ENCODE measurements around the gene CRACR2B.

The CRACR2B gene

GRCh38 chr11:873706-874105, 46.0 kb downstream of the CRACR2B start:
- H3K4me3 ChIP-seq (ENCODE audit: low read length, poor library complexity, severe bottlenecking): no peak overlapping the region
- no peak overlapping the region for H3K9ac ChIP-seq (ENCODE audit: low read depth, low read length, poor library complexity, severe bottlenecking)
- no peaks in the 10 kb centered on the region for H3K27me3 ChIP-seq (ENCODE audit: insufficient read depth, low read length, poor library complexity, severe bottlenecking)
- H3K4me1 ChIP-seq (ENCODE audit: insufficient read depth, low read length, poor library complexity, severe bottlenecking): no peaks in the 10 kb centered on the region
- no peaks in the 10 kb centered on the region for H3K9me3 ChIP-seq (ENCODE audit: insufficient read depth, low read depth, low read length)
- H3K9me2 ChIP-seq (replicated peaks; ENCODE audit: low read depth, low read length): no peaks in the 10 kb centered on the region
- H3K36me3 ChIP-seq (ENCODE audit: insufficient read depth, low read length): no peaks in the 10 kb centered on the region
- no peaks in the 10 kb centered on the region for H3F3A ChIP-seq (ENCODE audit: low read depth)
- TF ChIP-seq EZH2phosphoT487 (IDR thresholded peaks at IDR 0.05; ENCODE audit: borderline replicate concordance) (no peak), CTCF (conservative IDR thresholded peaks at IDR 0.05; ENCODE audit: low read length) (no peak)
- no peaks in the 10 kb centered on the region for H4K20me1 ChIP-seq (ENCODE audit: insufficient read depth, low read length, poor library complexity, severe bottlenecking)
- H2AFZ ChIP-seq (ENCODE audit: low read length): no peak overlapping the region
- H3K79me2 ChIP-seq (ENCODE audit: insufficient read depth, low read length): no peaks in the 10 kb centered on the region
- H3K4me2 ChIP-seq (ENCODE audit: low read depth, low read length, poor library complexity, severe bottlenecking): no peak overlapping the region

- no peak overlapping the region for H3K9ac ChIP-seq (ENCODE audit: low read depth, low read length, poor library complexity, severe bottlenecking)
- no peaks in the 10 kb centered on the region for H3K4me1 ChIP-seq (ENCODE audit: insufficient read depth, low read length, poor library complexity, severe bottlenecking)
- TF ChIP-seq EZH2phosphoT487 (IDR thresholded peaks at IDR 0.05; ENCODE audit: borderline replicate concordance): no peak
- no peak for TF ChIP-seq CTCF (conservative IDR thresholded peaks at IDR 0.05; ENCODE audit: low read length)
- no peaks in the 10 kb centered on the region for H3K9me3 ChIP-seq (ENCODE audit: insufficient read depth, low read depth, low read length)
- no peaks in the 10 kb centered on the region for H4K20me1 ChIP-seq (ENCODE audit: insufficient read depth, low read length, poor library complexity, severe bottlenecking)
- H3K79me2 ChIP-seq (ENCODE audit: insufficient read depth, low read length): no peaks in the 10 kb centered on the region
- H3K27me3 ChIP-seq (ENCODE audit: insufficient read depth, low read length, poor library complexity, severe bottlenecking): no peaks in the 10 kb centered on the region
- H3K4me3 ChIP-seq (ENCODE audit: low read length, poor library complexity, severe bottlenecking): no peak overlapping the region
- H3K36me3 ChIP-seq (ENCODE audit: insufficient read depth, low read length): no peaks in the 10 kb centered on the region
- H3K9me2 ChIP-seq (replicated peaks; ENCODE audit: low read depth, low read length): no peaks in the 10 kb centered on the region
- no peaks in the 10 kb centered on the region for H3F3A ChIP-seq (ENCODE audit: low read depth)
- H3K4me2 ChIP-seq (ENCODE audit: low read depth, low read length, poor library complexity, severe bottlenecking): no peak overlapping the region
- H2AFZ ChIP-seq (ENCODE audit: low read length): no peak overlapping the region
Observed at GRCh38 chr11:875203-875602, 47.5 kb downstream of the CRACR2B start.

- Histone ChIP-seq H3K4me1 (ENCODE audit: insufficient read depth, low read length, poor library complexity, severe bottlenecking) (no peaks in the 10 kb centered on the region), H3K9ac (ENCODE audit: low read depth, low read length, poor library complexity, severe bottlenecking) (no peak overlapping the region), H2AFZ (ENCODE audit: low read length) (no peak overlapping the region), H3K36me3 (ENCODE audit: insufficient read depth, low read length) (peaks cover 1% of the 10 kb centered on the region; the same call in 1 of the 2 replicates), H3K9me2 (replicated peaks; ENCODE audit: low read depth, low read length) (no peaks in the 10 kb centered on the region), H4K20me1 (ENCODE audit: insufficient read depth, low read length, poor library complexity, severe bottlenecking) (no peaks in the 10 kb centered on the region), H3K4me2 (ENCODE audit: low read depth, low read length, poor library complexity, severe bottlenecking) (no peak overlapping the region), H3F3A (ENCODE audit: low read depth) (no peaks in the 10 kb centered on the region), H3K9me3 (ENCODE audit: insufficient read depth, low read depth, low read length) (no peaks in the 10 kb centered on the region), H3K4me3 (ENCODE audit: low read length, poor library complexity, severe bottlenecking) (no peak overlapping the region), H3K79me2 (ENCODE audit: insufficient read depth, low read length) (no peaks in the 10 kb centered on the region), H3K27me3 (ENCODE audit: insufficient read depth, low read length, poor library complexity, severe bottlenecking) (no peaks in the 10 kb centered on the region)
- no peak for TF ChIP-seq EZH2phosphoT487 (IDR thresholded peaks at IDR 0.05; ENCODE audit: borderline replicate concordance)
- TF ChIP-seq CTCF (conservative IDR thresholded peaks at IDR 0.05; ENCODE audit: low read length): no peak
Observed at GRCh38 chr11:875769-876301, 48.1 kb downstream of the CRACR2B start.

Data from Loucy (cell line).